MCF 10A (cell line): Measurements from ENCODE around the gene PTPRM. TPM values are rescaled to one million over a fixed set of nuclear protein-coding genes. Genes with fewer than 3 reads are reported as not detected.

Experiments
- BruUV-seq: library from RNA; stranded (reverse); fragments of 400-500 nt; replicated peaks from 2 replicates; lab custom pipeline; 2021; lab: Mats Ljungman, UMichigan
- CTCF ChIA-PET: fragments of 300-600 bp; sonication (Branson Sonifier 250); formaldehyde crosslinking; extraction: SDS; loops from one replicate; lab custom pipeline; 2021; ENCODE audit warnings: antibody characterized with exemption, inconsistent platforms; lab: Yijun Ruan, JAX
- POLR2A ChIA-PET: fragments of 300-600, 350-650 bp; sonication (Branson Sonifier 250); formaldehyde crosslinking; extraction: SDS; loops from one replicate; lab custom pipeline; 2020; ENCODE audit warnings: antibody characterized with exemption, inconsistent platforms; lab: Yijun Ruan, JAX
- DNase-seq: peaks from one replicate; pipeline ENCODE4 v3.0.0-alpha.2; 2018; ENCODE audit not compliant: unreplicated experiment
- H3K27ac Mint-ChIP-seq: one replicate; pipeline ENCODE4 v1.8.0; 2022; ENCODE audit warnings: mild to moderate bottlenecking, low read depth, mixed read lengths; ENCODE audit not compliant: unreplicated experiment
- H3K27me3 Mint-ChIP-seq: one replicate; pipeline ENCODE4 v1.8.0; 2022; ENCODE audit warnings: mixed read lengths; ENCODE audit not compliant: insufficient read depth, unreplicated experiment
- H3K36me3 Mint-ChIP-seq: one replicate; pipeline ENCODE4 v1.8.0; 2022; ENCODE audit warnings: mild to moderate bottlenecking, moderate library complexity, mixed read lengths; ENCODE audit not compliant: insufficient read depth, unreplicated experiment
- H3K4me1 Mint-ChIP-seq: one replicate; pipeline ENCODE4 v1.8.0; 2022; ENCODE audit warnings: mixed read lengths; ENCODE audit not compliant: insufficient read depth, unreplicated experiment
- H3K4me3 Mint-ChIP-seq: one replicate; pipeline ENCODE4 v1.8.0; 2022; ENCODE audit warnings: mild to moderate bottlenecking, moderate library complexity, mixed read lengths; ENCODE audit not compliant: unreplicated experiment
- H3K9me3 Mint-ChIP-seq: one replicate; pipeline ENCODE4 v1.8.0; 2022; ENCODE audit warnings: mixed read lengths; ENCODE audit not compliant: unreplicated experiment
- intact Hi-C: fragments of 100-400 bp; cut with micrococcal nuclease; formaldehyde crosslinking; loops from 2 replicates; pipeline ENCODE4 v1.14.1; 2022
- total RNA-seq: library from RNA; stranded (reverse); gene quantifications from 2 replicates; pipeline ENCODE4 v1.2.3, GENCODE V29; 2022
- TF ChIP-seq, protein P1 (sequence below): fragments of 200-600 bp; IDR thresholded peaks from one replicate; pipeline ENCODE4 v1.8.0; 2022; ENCODE audit warnings: antibody characterized with exemption, mild to moderate bottlenecking; ENCODE audit not compliant: unreplicated experiment

PTPRM gene
- total RNA-seq, 1 experiment from 2014 or later = 82.8 TPM

DNA sequence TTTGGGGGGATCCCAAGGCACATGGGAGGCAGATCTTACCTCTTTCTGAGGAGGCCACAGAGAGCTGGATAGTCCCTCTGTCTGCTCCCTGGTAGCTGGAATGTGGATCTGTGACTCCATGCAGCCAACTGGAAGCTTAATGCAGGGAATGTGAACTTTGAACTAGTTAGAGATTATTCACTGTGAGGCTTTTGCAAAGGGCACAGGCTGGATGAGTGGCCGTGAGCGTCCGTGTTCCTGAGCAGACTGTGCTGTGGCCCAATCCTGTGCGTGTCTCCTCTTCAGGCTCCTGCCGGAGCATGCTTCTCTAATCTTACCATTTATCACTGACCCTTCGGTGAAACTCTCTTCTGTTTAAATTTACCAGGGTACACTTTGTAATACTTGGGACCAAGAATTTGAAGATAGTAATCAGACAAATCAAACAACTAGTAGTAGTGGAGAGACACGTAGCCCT lies 187.6 kb downstream of the PTPRM start:
- Mint-ChIP-seq H3K36me3 (peaks cover 6% of the 10 kb centered on the region), H3K27me3 (no peaks in the 10 kb centered on the region), H3K9me3 (no peaks in the 10 kb centered on the region), H3K4me3 (no peak overlapping the region), H3K4me1 (peaks cover 22% of the 10 kb centered on the region), H3K27ac (no peak overlapping the region)
- CTCF ChIA-PET = interaction anchor here (0.6 to 1.1 kb wide), 5 partner anchors 83 to 642 kb away, joined by 3 to 4 read pairs (median 3); no protein-coding TSS in a partner anchor
- no peak for DNase-seq
- BruUV-seq = no TSS peak
- POLR2A ChIA-PET = interaction anchor here (0.7 kb wide), 1 partner anchor 164 kb away, joined by 4 read pairs; no protein-coding TSS in a partner anchor
- intact Hi-C loops = loop anchor here (10.0 kb wide), 1 partner anchor 480 kb away; no protein-coding TSS in a partner anchor
- TF ChIP-seq, protein P1, sequence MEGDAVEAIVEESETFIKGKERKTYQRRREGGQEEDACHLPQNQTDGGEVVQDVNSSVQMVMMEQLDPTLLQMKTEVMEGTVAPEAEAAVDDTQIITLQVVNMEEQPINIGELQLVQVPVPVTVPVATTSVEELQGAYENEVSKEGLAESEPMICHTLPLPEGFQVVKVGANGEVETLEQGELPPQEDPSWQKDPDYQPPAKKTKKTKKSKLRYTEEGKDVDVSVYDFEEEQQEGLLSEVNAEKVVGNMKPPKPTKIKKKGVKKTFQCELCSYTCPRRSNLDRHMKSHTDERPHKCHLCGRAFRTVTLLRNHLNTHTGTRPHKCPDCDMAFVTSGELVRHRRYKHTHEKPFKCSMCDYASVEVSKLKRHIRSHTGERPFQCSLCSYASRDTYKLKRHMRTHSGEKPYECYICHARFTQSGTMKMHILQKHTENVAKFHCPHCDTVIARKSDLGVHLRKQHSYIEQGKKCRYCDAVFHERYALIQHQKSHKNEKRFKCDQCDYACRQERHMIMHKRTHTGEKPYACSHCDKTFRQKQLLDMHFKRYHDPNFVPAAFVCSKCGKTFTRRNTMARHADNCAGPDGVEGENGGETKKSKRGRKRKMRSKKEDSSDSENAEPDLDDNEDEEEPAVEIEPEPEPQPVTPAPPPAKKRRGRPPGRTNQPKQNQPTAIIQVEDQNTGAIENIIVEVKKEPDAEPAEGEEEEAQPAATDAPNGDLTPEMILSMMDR = no peak

DNA sequence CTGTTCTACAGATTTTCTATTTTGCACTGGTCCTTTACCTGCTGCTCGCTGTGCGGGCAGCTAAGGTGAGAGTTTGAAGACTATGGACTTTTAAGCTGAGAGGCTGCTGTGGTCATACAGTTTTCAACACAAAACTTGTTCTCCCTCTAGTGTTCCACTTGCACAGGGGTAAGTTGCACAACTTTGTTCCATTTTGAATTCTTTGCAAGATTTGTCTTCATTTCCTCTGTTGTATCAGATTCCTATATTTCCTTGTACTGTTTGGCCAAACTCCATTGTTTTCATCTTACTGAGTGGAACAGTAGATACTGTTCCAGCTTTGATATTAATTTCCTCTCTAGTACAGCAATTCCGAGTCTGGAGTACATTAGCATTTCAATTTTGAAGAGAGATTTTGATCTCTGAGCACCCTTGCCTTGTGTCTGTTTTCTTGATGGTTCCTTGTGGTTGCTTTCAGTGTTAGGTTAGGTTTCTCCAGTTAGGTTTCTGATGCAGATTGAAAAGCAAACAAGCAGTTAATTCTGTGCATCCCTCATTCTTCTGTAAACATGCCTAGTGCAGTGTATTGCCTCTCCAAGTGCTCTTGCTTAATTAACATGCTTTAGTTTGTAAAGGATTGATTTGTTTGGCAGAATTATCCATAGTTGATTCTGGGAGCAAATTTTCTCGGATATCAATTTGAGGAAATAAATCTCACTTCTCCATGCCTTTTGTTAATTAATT lies 188.8 kb downstream of the PTPRM start:
- TF ChIP-seq, protein P1 = no peak
- Mint-ChIP-seq H3K36me3 (peaks cover 6% of the 10 kb centered on the region), H3K4me1 (peaks cover 22% of the 10 kb centered on the region), H3K27ac (no peak overlapping the region), H3K27me3 (no peaks in the 10 kb centered on the region), H3K4me3 (no peak overlapping the region), H3K9me3 (no peaks in the 10 kb centered on the region)
- no TSS peak for BruUV-seq
- ChIA-PET CTCF (interaction anchor here (0.5 to 0.6 kb wide), 2 partner anchors 134 to 487 kb away, joined by 3 read pairs; no protein-coding TSS in a partner anchor), POLR2A (no interaction called here)
- peak; percentile 23 for DNase-seq
- intact Hi-C loops = loop anchor here (10.0 kb wide), 1 partner anchor 481 kb away; no protein-coding TSS in a partner anchor

DNA sequence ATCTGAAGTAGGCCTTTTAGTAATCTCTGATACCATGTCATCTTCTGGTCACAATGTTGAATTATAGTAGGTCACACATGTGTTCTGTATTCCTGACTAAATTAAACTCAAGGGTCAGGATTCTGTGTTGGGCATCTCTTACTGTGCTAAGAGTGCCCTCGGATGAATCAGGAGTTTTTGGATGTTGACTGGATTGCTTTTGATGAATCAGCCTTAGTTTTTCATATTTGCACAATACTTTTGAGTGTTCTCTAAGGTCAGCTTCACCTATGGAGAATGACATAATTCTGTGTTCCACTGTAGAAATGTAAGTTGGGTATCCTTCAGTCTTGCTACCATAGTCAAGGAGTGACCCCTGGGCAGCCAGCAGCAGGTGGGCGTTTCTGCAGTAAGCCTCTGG lies 190.1 kb downstream of the PTPRM start:
- Mint-ChIP-seq H3K4me1 (peaks cover 22% of the 10 kb centered on the region), H3K9me3 (no peaks in the 10 kb centered on the region), H3K27ac (no peak overlapping the region), H3K36me3 (peaks cover 6% of the 10 kb centered on the region), H3K27me3 (no peaks in the 10 kb centered on the region), H3K4me3 (no peak overlapping the region)
- no TSS peak for BruUV-seq
- TF ChIP-seq, protein P1 = no peak
- POLR2A ChIA-PET = interaction anchor here (0.7 kb wide), 2 partner anchors 55 to 190 kb away, joined by 3 to 4 read pairs; partner anchors contain the start of gene PTPRM
- DNase-seq = peak; percentile 40
- intact Hi-C loops = loop anchor here (10.0 kb wide), 1 partner anchor 482 kb away; no protein-coding TSS in a partner anchor
- CTCF ChIA-PET = interaction anchor here (0.6 to 2.4 kb wide), 4 partner anchors 14 to 484 kb away, joined by 3 to 6 read pairs (median 4); no protein-coding TSS in a partner anchor

DNA sequence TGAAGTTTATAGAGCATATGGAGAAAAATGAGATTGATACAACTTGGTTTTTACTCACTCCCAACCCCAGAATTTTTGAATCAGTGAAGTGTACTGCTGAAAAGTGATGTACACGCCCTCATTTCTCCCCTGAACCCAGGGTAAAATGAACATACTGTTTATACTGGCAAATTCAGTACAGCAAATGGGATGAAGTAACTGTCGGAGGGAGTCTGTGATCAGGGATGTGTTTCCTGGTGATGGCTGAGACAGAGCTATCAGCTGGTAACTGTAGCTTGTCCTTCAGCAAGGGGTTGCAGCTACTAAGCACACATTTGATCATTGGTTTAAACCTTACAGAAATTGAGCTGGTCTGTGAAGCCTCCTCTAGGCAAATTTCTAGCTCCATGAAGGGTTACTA lies 191.6 kb downstream of the PTPRM start:
- Mint-ChIP-seq H3K27ac (no peak overlapping the region), H3K4me3 (no peak overlapping the region), H3K4me1 (peaks cover 22% of the 10 kb centered on the region), H3K36me3 (peaks cover 6% of the 10 kb centered on the region), H3K9me3 (no peaks in the 10 kb centered on the region), H3K27me3 (no peaks in the 10 kb centered on the region)
- POLR2A ChIA-PET = interaction anchor here (0.6 to 1.0 kb wide), 2 partner anchors 13 to 29 kb away, joined by 3 read pairs; no protein-coding TSS in a partner anchor
- TF ChIP-seq, protein P1 = no peak
- BruUV-seq = no TSS peak
- intact Hi-C loops = loop anchor here (10.0 kb wide), 1 partner anchor 484 kb away; no protein-coding TSS in a partner anchor
- CTCF ChIA-PET = interaction anchor here (0.6 to 2.4 kb wide), 7 partner anchors 12 to 630 kb away, joined by 3 to 6 read pairs (median 4); partner anchors contain the start of gene PTPRM
- no peak for DNase-seq
